ENCODE results near the gene KXD1.
"Not testable (repeated sequence)": the region's sequence is repeated elsewhere in the genome, so short reads cannot be mapped to it uniquely, and the experiment has no call there.

KXD1 gene

GRCh38 chr19:18557411-18558201 lies at the start of gene KXD1:
Gene KXD1, plus strand, starts transcription at chr19:18557870. Its CDS starts 4,187 bp downstream, at chr19:18562057.
- H3K9me3 Mint-ChIP-seq: no peaks in the 10 kb centered on the region
- peaks cover 29% of the 10 kb centered on the region for H3K4me1 Mint-ChIP-seq (ENCODE audit: low read depth)
- no peaks in the 10 kb centered on the region for H3K27me3 Mint-ChIP-seq
- H3K36me3 Mint-ChIP-seq (ENCODE audit: low read depth): peaks cover 12% of the 10 kb centered on the region
- H3K27ac Mint-ChIP-seq: peak within 1 kb of the TSS; percentile 95
- H3K4me3 Mint-ChIP-seq: peak within 1 kb of the TSS; percentile 88

- no peaks in the 10 kb centered on the region for H3K27me3 Mint-ChIP-seq
- H3K4me3 Mint-ChIP-seq: no peak overlapping the region
- no peaks in the 10 kb centered on the region for H3K9me3 Mint-ChIP-seq
- H3K27ac Mint-ChIP-seq: no peak overlapping the region
- peaks cover 52% of the 10 kb centered on the region for H3K4me1 Mint-ChIP-seq (ENCODE audit: low read depth)
- no peaks in the 10 kb centered on the region for H3K36me3 Mint-ChIP-seq (ENCODE audit: low read depth)
These were observed 49.1 kb upstream of the KXD1 start for GRCh38 chr19:18508585-18508984.

GRCh38 chr19:18510216-18510615 lies 47.5 kb upstream of the KXD1 start:
- Mint-ChIP-seq H3K4me1 (ENCODE audit: low read depth) (peaks cover 46% of the 10 kb centered on the region), H3K36me3 (ENCODE audit: low read depth) (no peaks in the 10 kb centered on the region), H3K27ac (no peak overlapping the region), H3K27me3 (no peaks in the 10 kb centered on the region), H3K4me3 (no peak overlapping the region), H3K9me3 (no peaks in the 10 kb centered on the region)

- Mint-ChIP-seq H3K4me1 (ENCODE audit: low read depth) (peaks cover 34% of the 10 kb centered on the region), H3K4me3 (no peak overlapping the region), H3K27ac (no peak overlapping the region), H3K9me3 (no peaks in the 10 kb centered on the region), H3K36me3 (ENCODE audit: low read depth) (no peaks in the 10 kb centered on the region), H3K27me3 (no peaks in the 10 kb centered on the region)
These were observed 43.8 kb upstream of the KXD1 start for GRCh38 chr19:18513868-18514267.

- Mint-ChIP-seq H3K9me3 (no peaks in the 10 kb centered on the region), H3K27me3 (no peaks in the 10 kb centered on the region), H3K4me3 (no peak overlapping the region), H3K27ac (peak overlapping the region; percentile 11), H3K4me1 (ENCODE audit: low read depth) (peaks cover 41% of the 10 kb centered on the region), H3K36me3 (ENCODE audit: low read depth) (no peaks in the 10 kb centered on the region)
These were observed 42.6 kb upstream of the KXD1 start for GRCh38 chr19:18514800-18515682.

- Mint-ChIP-seq H3K9me3 (no peaks in the 10 kb centered on the region), H3K4me1 (ENCODE audit: low read depth) (peaks cover 46% of the 10 kb centered on the region), H3K4me3 (no peak overlapping the region), H3K36me3 (ENCODE audit: low read depth) (no peaks in the 10 kb centered on the region), H3K27me3 (no peaks in the 10 kb centered on the region), H3K27ac (no peak overlapping the region)
These were observed 41.7 kb upstream of the KXD1 start for GRCh38 chr19:18515959-18516358.

- no peak overlapping the region for H3K27ac Mint-ChIP-seq
- no peaks in the 10 kb centered on the region for H3K27me3 Mint-ChIP-seq
- H3K9me3 Mint-ChIP-seq: no peaks in the 10 kb centered on the region
- H3K36me3 Mint-ChIP-seq (ENCODE audit: low read depth): no peaks in the 10 kb centered on the region
- no peak overlapping the region for H3K4me3 Mint-ChIP-seq
- H3K4me1 Mint-ChIP-seq (ENCODE audit: low read depth): peaks cover 48% of the 10 kb centered on the region
These were observed 40.1 kb upstream of the KXD1 start for GRCh38 chr19:18517606-18518005.

- no peak overlapping the region for H3K27ac Mint-ChIP-seq
- H3K4me1 Mint-ChIP-seq (ENCODE audit: low read depth): peaks cover 42% of the 10 kb centered on the region
- H3K36me3 Mint-ChIP-seq (ENCODE audit: low read depth): no peaks in the 10 kb centered on the region
These were observed 39.0 kb upstream of the KXD1 start for GRCh38 chr19:18518639-18519038.

GRCh38 chr19:18519962-18520847 lies 37.5 kb upstream of the KXD1 start:
- Mint-ChIP-seq H3K9me3 (no peaks in the 10 kb centered on the region), H3K36me3 (ENCODE audit: low read depth) (no peaks in the 10 kb centered on the region), H3K4me1 (ENCODE audit: low read depth) (peaks cover 32% of the 10 kb centered on the region), H3K4me3 (peak overlapping the region; percentile 93), H3K27ac (peak overlapping the region; percentile 87), H3K27me3 (no peaks in the 10 kb centered on the region)

More at GRCh38 chr19:18518639-18519038, 39.0 kb upstream of the KXD1 start:
- no peak overlapping the region for H3K4me3 Mint-ChIP-seq
- no peaks in the 10 kb centered on the region for H3K27me3 Mint-ChIP-seq
- no peaks in the 10 kb centered on the region for H3K9me3 Mint-ChIP-seq

GRCh38 chr19:18520848-18521691 lies 36.6 kb upstream of the KXD1 start:
- Mint-ChIP-seq H3K27ac (peak overlapping the region; percentile 87), H3K4me1 (ENCODE audit: low read depth) (peaks cover 23% of the 10 kb centered on the region), H3K27me3 (no peaks in the 10 kb centered on the region), H3K4me3 (peak overlapping the region; percentile 93), H3K9me3 (no peaks in the 10 kb centered on the region), H3K36me3 (ENCODE audit: low read depth) (no peaks in the 10 kb centered on the region)

GRCh38 chr19:18521692-18522123 lies 36.0 kb upstream of the KXD1 start, which contains the start of gene ELL:
Gene ELL, minus strand, starts transcription at chr19:18522070. Its CDS starts 15 bp downstream, at chr19:18522055.
- Mint-ChIP-seq H3K36me3 (ENCODE audit: low read depth) (no peaks in the 10 kb centered on the region), H3K27ac (peak within 1 kb of the TSS; percentile 94), H3K27me3 (no peaks in the 10 kb centered on the region), H3K4me1 (ENCODE audit: low read depth) (peaks cover 17% of the 10 kb centered on the region), H3K4me3 (peak within 1 kb of the TSS; percentile 93), H3K9me3 (no peaks in the 10 kb centered on the region)

GRCh38 chr19:18522124-18522861 lies 35.4 kb upstream of the KXD1 start:
- Mint-ChIP-seq H3K4me3 (peak overlapping the region; percentile 93), H3K36me3 (ENCODE audit: low read depth) (no peaks in the 10 kb centered on the region), H3K27me3 (no peaks in the 10 kb centered on the region), H3K4me1 (ENCODE audit: low read depth) (peaks cover 14% of the 10 kb centered on the region), H3K9me3 (no peaks in the 10 kb centered on the region), H3K27ac (peak overlapping the region; percentile 94)

GRCh38 chr19:18522862-18523440 lies 34.7 kb upstream of the KXD1 start:
- peak overlapping the region; percentile 93 for H3K4me3 Mint-ChIP-seq
- H3K4me1 Mint-ChIP-seq (ENCODE audit: low read depth): peaks cover 14% of the 10 kb centered on the region
- H3K27me3 Mint-ChIP-seq; H3K36me3 Mint-ChIP-seq (ENCODE audit: low read depth); H3K9me3 Mint-ChIP-seq: not testable (repeated sequence)
- H3K27ac Mint-ChIP-seq: peak overlapping the region; percentile 94
